MCF 10A (cell line): ENCODE measurements around the gene TRIM39. TPM values are rescaled to one million over a fixed set of nuclear protein-coding genes. Genes with fewer than 3 reads are reported as not detected.

Experiments used
- BruUV-seq: library from RNA; stranded (reverse); fragments of 400-500 nt; replicated peaks from 2 replicates; lab custom pipeline; 2021; lab: Mats Ljungman, UMichigan
- CTCF ChIA-PET: fragments of 300-600 bp; sonication (Branson Sonifier 250); formaldehyde crosslinking; extraction: SDS; loops from one replicate; lab custom pipeline; 2021; ENCODE audit warnings: antibody characterized with exemption, inconsistent platforms; lab: Yijun Ruan, JAX
- POLR2A ChIA-PET: fragments of 300-600, 350-650 bp; sonication (Branson Sonifier 250); formaldehyde crosslinking; extraction: SDS; loops from one replicate; lab custom pipeline; 2020; ENCODE audit warnings: antibody characterized with exemption, inconsistent platforms; lab: Yijun Ruan, JAX
- DNase-seq: peaks from one replicate; pipeline ENCODE4 v3.0.0-alpha.2; 2018; ENCODE audit not compliant: unreplicated experiment
- H3K27ac Mint-ChIP-seq: one replicate; pipeline ENCODE4 v1.8.0; 2022; ENCODE audit warnings: mild to moderate bottlenecking, low read depth, mixed read lengths; ENCODE audit not compliant: unreplicated experiment
- H3K27me3 Mint-ChIP-seq: one replicate; pipeline ENCODE4 v1.8.0; 2022; ENCODE audit warnings: mixed read lengths; ENCODE audit not compliant: insufficient read depth, unreplicated experiment
- H3K36me3 Mint-ChIP-seq: one replicate; pipeline ENCODE4 v1.8.0; 2022; ENCODE audit warnings: mild to moderate bottlenecking, moderate library complexity, mixed read lengths; ENCODE audit not compliant: insufficient read depth, unreplicated experiment
- H3K4me1 Mint-ChIP-seq: one replicate; pipeline ENCODE4 v1.8.0; 2022; ENCODE audit warnings: mixed read lengths; ENCODE audit not compliant: insufficient read depth, unreplicated experiment
- H3K4me3 Mint-ChIP-seq: one replicate; pipeline ENCODE4 v1.8.0; 2022; ENCODE audit warnings: mild to moderate bottlenecking, moderate library complexity, mixed read lengths; ENCODE audit not compliant: unreplicated experiment
- H3K9me3 Mint-ChIP-seq: one replicate; pipeline ENCODE4 v1.8.0; 2022; ENCODE audit warnings: mixed read lengths; ENCODE audit not compliant: unreplicated experiment
- CTCF ChIP-seq: fragments of 200-600 bp; IDR thresholded peaks from one replicate; pipeline ENCODE4 v1.8.0; 2022; ENCODE audit warnings: antibody characterized with exemption, mild to moderate bottlenecking; ENCODE audit not compliant: unreplicated experiment
- intact Hi-C: fragments of 100-400 bp; cut with micrococcal nuclease; formaldehyde crosslinking; loops from 2 replicates; pipeline ENCODE4 v1.14.1; 2022
- total RNA-seq: library from RNA; stranded (reverse); gene quantifications from 2 replicates; pipeline ENCODE4 v1.2.3, GENCODE V29; 2022

The TRIM39 gene
- total RNA-seq, 1 experiment from 2014 or later, result 18.6 TPM

GRCh38 chr6:30317913-30318589, 8.7 kb upstream of the TRIM39 start:
- Mint-ChIP-seq H3K27me3 (no peaks in the 10 kb centered on the region), H3K4me3 (no peak overlapping the region), H3K27ac (peak overlapping the region; percentile 51), H3K36me3 (peaks cover 36% of the 10 kb centered on the region), H3K9me3 (no peaks in the 10 kb centered on the region), H3K4me1 (peaks cover 42% of the 10 kb centered on the region)
- intact Hi-C loops, result no loop called here
- no peak for TF ChIP-seq CTCF
- DNase-seq, result no peak
- no TSS peak for BruUV-seq
- CTCF ChIA-PET, result interaction anchor here (1.0 kb wide), 1 partner anchor 8 kb away, joined by 3 read pairs; no protein-coding TSS in a partner anchor
- POLR2A ChIA-PET, result interaction anchor here (0.7 to 2.1 kb wide), 4 partner anchors 8 to 105 kb away, joined by 3 to 22 read pairs (median 4); partner anchors contain the start of genes TRIM26 and TRIM39

DNA sequence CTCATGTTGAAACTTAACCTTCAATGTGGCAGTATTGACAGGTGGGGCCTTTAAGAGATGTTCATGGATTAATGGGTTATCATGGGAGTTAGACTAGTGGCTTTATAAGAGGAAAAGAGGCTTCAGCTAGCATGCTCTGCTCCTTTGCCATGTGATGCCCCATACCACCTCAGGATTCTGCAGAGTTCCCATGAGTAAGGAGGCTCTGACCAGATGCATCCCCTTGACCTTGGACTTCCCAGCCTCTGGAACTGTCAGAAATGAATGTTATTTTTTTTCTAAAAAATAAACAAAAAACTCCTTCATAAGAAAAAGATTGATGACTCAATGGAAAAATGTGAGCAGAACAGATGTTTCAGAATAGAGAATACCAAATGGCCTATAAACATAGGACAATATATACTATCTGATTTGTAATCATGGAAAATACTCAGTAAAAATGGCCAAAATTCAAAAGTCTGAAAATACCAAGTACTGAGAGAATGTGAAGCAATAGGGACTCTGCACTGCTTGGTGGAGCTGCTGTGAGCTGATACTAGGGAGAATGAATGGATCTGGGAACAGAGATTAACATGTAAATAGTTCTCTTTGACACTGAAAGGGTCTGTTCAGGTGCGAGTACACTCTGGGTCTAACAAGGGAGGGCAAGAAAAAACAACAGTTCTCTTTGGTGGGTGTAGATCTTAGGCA, 7.4 kb upstream of the TRIM39 start:
- Mint-ChIP-seq H3K27ac (no peak overlapping the region), H3K27me3 (no peaks in the 10 kb centered on the region), H3K4me3 (no peak overlapping the region), H3K4me1 (peaks cover 44% of the 10 kb centered on the region), H3K36me3 (peaks cover 25% of the 10 kb centered on the region), H3K9me3 (no peaks in the 10 kb centered on the region)
- intact Hi-C loops, result no loop called here
- ChIA-PET CTCF (interaction anchor here (1.4 kb wide), 1 partner anchor 10 kb away, joined by 8 read pairs; no protein-coding TSS in a partner anchor), POLR2A (no interaction called here)
- DNase-seq, result no peak
- no TSS peak for BruUV-seq
- TF ChIP-seq CTCF, result no peak

DNA sequence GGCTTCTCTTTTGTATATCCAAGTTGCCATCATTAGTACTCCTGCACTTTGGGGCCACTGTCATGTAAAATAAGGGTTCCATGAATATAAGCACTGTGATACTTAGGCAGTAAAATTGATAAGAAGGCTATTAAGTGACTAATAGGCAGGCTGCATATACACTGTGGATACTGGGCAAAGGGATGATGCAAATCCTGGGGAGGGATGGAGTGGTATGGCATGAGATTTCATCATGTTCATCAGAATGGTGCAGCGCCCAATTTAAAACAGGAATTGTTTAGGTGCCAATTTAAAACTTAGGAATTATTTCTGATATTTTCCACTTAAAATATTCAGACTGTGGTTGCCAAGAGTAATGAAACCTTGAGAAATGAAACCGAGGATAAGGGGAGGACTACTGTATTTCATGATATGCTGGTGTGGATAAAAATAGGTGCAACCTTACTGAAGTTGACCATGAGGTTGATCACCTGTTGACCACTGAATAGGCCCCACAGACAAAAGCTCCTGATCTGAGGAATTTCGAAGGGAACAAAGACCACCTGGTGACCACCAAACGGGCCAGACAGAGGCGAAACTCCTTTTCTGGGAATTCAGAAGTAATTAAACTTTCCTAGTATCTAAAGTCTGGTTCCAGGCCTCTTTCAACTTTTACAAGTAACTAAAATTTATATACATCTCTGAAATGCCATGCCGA, 4.9 kb upstream of the TRIM39 start:
- H3K27ac Mint-ChIP-seq, result no peak overlapping the region
- DNase-seq, result no peak
- ChIA-PET POLR2A (interaction anchor here (0.7 kb wide), 1 partner anchor 103 kb away, joined by 3 read pairs; no protein-coding TSS in a partner anchor), CTCF (interaction anchor here (0.6 to 1.1 kb wide), 2 partner anchors 10 to 103 kb away, joined by 3 to 4 read pairs; no protein-coding TSS in a partner anchor)
- H3K9me3 Mint-ChIP-seq, result no peaks in the 10 kb centered on the region
- intact Hi-C loops, result no loop called here
- H3K4me3 Mint-ChIP-seq, result peak overlapping the region; percentile 26
- TF ChIP-seq CTCF, result no peak
- H3K27me3 Mint-ChIP-seq, result no peaks in the 10 kb centered on the region
- BruUV-seq, result no TSS peak
- peaks cover 51% of the 10 kb centered on the region for H3K4me1 Mint-ChIP-seq
- peaks cover 29% of the 10 kb centered on the region for H3K36me3 Mint-ChIP-seq
